MM.1S (cell line): ENCODE results near the gene NPC1L1.

Experiments used
- CTCF ChIP-seq: fragments of 300-600 bp; sonication (generic); IDR thresholded peaks from 2 replicates; pipeline ENCODE4 v1.5.1; 2016; ENCODE audit warnings: antibody characterized with exemption, low read length, mixed read lengths
- EZH2 ChIP-seq: fragments of 300-600 bp; sonication (generic); optimal IDR thresholded peaks from 2 replicates; pipeline ENCODE3; 2017; ENCODE audit warnings: low read depth, mild to moderate bottlenecking, antibody characterized with exemption, low read length, mixed read lengths

GRCh38 chr7:44531421-44532380 is 9.4 kb downstream of the NPC1L1 start:
- no peak for TF ChIP-seq CTCF
- TF ChIP-seq EZH2, result no peak
